AG09309 (cell line): Measurements from ENCODE around the gene ADGRF4.

Source experiments
- DNase-seq: peaks from one replicate; pipeline ENCODE4 v3.0.0-alpha.2; 2010; ENCODE audit warnings: low read depth
- H3K4me3 ChIP-seq: 2 replicates; pipeline ENCODE4 v1.5.1; 2011; ENCODE audit warnings: mild to moderate bottlenecking, low read depth, low read length, moderate library complexity; ENCODE audit not compliant: control insufficient read depth
- TF ChIP-seq, protein P1 (sequence below): IDR thresholded peaks from 2 replicates; pipeline ENCODE4 v1.5.1; 2011; ENCODE audit warnings: mild to moderate bottlenecking, low read depth, low read length, inconsistent platforms; ENCODE audit not compliant: insufficient read depth, control insufficient read depth; ENCODE audit errors: missing control alignments

ADGRF4 gene

GRCh38 chr6:47713200-47713599, 14.8 kb downstream of the ADGRF4 start:
- no peak overlapping the region for H3K4me3 ChIP-seq
- TF ChIP-seq, protein P1, sequence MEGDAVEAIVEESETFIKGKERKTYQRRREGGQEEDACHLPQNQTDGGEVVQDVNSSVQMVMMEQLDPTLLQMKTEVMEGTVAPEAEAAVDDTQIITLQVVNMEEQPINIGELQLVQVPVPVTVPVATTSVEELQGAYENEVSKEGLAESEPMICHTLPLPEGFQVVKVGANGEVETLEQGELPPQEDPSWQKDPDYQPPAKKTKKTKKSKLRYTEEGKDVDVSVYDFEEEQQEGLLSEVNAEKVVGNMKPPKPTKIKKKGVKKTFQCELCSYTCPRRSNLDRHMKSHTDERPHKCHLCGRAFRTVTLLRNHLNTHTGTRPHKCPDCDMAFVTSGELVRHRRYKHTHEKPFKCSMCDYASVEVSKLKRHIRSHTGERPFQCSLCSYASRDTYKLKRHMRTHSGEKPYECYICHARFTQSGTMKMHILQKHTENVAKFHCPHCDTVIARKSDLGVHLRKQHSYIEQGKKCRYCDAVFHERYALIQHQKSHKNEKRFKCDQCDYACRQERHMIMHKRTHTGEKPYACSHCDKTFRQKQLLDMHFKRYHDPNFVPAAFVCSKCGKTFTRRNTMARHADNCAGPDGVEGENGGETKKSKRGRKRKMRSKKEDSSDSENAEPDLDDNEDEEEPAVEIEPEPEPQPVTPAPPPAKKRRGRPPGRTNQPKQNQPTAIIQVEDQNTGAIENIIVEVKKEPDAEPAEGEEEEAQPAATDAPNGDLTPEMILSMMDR, result no peak
- DNase-seq, result no peak

GRCh38 chr6:47714802-47715201, 16.4 kb downstream of the ADGRF4 start:
- DNase-seq, result no peak
- TF ChIP-seq, protein P1, result no peak

GRCh38 chr6:47715782-47716181, 17.4 kb downstream of the ADGRF4 start:
- TF ChIP-seq, protein P1, result no peak
- no peak overlapping the region for H3K4me3 ChIP-seq
- DNase-seq, result no peak

More at GRCh38 chr6:47714802-47715201, 16.4 kb downstream of the ADGRF4 start:
- H3K4me3 ChIP-seq, result no peak overlapping the region

DNA sequence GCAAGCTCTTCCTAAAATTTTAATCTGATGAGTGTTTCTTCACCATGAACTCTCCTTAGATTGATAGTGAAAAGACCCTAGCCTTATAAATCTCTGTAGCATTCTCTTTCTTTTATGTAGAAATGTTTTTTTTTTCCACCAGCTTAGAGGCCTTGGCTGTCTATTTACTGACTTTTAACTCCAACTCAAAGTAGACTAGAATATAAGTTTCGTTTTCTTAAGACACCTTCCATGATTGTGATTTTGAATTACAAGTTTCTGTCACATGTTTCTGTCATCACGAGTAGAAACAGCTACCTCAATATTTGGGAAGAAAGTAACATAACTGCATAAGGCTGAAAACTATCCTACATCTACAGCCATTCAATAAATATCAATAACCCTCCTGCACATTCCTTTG, 17.8 kb downstream of the ADGRF4 start:
- TF ChIP-seq, protein P1, result no peak
- DNase-seq, result no peak
- no peak overlapping the region for H3K4me3 ChIP-seq

DNA sequence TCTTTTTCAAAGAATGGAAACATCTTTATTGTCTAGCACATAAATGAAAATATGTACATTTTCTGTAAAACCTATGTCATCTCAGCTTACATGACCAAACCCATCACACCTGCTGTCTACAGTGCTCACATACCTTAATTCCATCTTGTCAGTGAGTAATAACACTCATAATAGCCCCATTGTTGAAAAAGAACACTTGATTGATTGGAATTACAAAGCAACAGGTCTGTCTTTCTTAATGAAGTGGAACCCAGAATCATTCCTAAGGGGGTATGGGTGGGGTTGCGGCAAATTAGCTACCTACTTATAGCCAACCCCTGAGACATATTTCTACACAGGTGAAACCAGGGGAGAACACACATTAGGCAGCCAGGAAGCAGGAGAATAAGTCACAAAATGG, 20.2 kb downstream of the ADGRF4 start:
- TF ChIP-seq, protein P1, result no peak
- no peak for DNase-seq
- no peak overlapping the region for H3K4me3 ChIP-seq

DNA sequence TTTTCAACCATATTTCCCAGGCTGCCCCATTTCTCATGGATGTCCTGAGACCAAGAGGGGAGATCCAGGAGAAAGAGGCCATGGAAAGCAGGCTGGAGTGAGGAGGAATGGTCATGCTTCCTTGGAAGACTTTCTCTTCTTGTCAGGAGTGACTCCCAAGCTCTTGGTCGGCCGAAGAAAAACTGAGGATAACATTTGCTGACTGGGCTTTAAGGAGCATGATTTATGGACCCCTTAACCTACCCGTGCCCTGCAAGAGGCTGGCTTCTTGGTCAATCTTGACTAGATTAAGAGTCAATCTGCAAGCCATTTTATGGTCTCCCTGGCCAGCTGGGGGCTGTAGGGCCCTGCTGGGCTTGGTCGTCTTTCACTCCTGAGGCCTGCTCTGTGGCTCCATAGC, 22.8 kb downstream of the ADGRF4 start:
- H3K4me3 ChIP-seq, result no peak overlapping the region
- TF ChIP-seq, protein P1, result no peak
- no peak for DNase-seq

GRCh38 chr6:47722194-47722593, 23.8 kb downstream of the ADGRF4 start:
- TF ChIP-seq, protein P1, result no peak
- DNase-seq, result no peak
- H3K4me3 ChIP-seq, result no peak overlapping the region
